GM12873 (cell line): ENCODE data around the gene HHLA2.

Experiments used
- CTCF ChIP-seq: IDR thresholded peaks from 2 replicates; pipeline ENCODE4 v1.5.1; 2012; ENCODE audit warnings: low read depth, mild to moderate bottlenecking, moderate library complexity, low read length, control low read depth; ENCODE audit not compliant: insufficient read depth; ENCODE audit errors: missing control alignments

Gene HHLA2

GRCh38 chr3:108378153-108378951 lies 82.0 kb downstream of the HHLA2 start:
- no peak for TF ChIP-seq CTCF

GRCh38 chr3:108380128-108380795 lies 83.9 kb downstream of the HHLA2 start:
- no peak for TF ChIP-seq CTCF

DNA sequence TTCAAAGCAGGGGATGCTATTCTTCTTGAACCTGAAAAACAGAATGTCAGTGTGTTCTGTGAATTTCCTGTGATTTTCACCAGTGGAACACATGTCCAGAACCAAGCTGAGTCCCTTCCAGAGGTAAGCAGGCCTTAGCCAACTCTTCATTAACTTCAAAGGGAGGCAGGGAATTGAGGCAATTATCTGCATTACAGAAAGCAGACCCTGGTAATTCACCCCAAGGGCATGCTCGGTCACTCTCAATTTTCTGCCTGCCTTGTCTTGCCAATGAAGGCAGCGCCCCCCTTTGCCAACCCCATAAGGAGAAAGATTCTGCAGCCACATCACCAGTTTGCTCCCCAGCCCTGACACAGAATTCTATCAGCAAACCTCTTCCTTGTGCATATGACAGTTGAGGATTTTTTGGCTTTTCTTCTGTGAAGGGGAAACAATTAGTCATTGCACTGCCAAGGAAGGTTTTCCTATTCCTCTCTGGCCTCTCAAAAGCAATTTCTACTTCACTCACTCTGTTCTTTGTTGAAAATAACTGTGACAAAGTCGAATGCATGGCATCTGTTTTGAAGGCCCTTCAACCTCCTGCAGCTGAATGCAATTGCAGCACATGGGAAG lies 85.3 kb downstream of the HHLA2 start:
- TF ChIP-seq CTCF, result no peak

DNA sequence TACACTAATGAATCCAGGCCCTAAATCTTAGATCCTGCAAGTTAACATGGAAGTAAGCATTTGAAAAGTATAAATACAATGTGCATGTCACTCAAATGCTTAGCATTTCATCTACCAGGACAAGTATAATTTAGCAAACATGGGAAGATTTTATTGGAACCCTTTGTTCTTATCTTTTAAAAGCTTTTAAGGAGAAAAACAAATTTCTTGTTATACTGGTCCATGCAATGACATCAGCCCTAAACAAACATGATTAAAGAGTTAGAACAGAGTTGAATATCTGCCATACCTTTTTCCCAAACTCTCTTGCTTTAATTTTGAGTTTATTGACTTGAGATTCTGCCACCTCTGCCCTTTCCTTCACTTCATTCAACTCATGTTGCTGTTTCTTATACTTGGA lies 87.0 kb downstream of the HHLA2 start:
- no peak for TF ChIP-seq CTCF

DNA sequence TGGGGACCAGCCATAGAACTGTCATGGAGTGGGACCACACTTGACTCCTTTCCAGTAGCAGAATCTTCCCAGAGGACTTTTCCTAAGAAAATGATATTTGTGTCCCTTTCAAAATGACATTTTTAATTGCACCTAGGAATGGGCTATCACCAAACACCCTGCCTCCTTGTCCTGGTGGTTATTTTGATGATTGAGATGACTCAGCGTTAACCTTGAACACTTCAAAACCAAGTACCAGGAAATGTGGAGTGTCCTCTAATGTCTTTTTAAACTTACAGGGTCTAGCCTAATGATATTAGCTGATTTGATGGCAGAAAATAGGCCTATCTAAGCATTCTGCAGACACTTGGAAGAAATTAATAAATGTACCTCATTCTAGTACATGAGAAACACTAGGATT lies 90.7 kb downstream of the HHLA2 start:
- TF ChIP-seq CTCF, result no peak

DNA sequence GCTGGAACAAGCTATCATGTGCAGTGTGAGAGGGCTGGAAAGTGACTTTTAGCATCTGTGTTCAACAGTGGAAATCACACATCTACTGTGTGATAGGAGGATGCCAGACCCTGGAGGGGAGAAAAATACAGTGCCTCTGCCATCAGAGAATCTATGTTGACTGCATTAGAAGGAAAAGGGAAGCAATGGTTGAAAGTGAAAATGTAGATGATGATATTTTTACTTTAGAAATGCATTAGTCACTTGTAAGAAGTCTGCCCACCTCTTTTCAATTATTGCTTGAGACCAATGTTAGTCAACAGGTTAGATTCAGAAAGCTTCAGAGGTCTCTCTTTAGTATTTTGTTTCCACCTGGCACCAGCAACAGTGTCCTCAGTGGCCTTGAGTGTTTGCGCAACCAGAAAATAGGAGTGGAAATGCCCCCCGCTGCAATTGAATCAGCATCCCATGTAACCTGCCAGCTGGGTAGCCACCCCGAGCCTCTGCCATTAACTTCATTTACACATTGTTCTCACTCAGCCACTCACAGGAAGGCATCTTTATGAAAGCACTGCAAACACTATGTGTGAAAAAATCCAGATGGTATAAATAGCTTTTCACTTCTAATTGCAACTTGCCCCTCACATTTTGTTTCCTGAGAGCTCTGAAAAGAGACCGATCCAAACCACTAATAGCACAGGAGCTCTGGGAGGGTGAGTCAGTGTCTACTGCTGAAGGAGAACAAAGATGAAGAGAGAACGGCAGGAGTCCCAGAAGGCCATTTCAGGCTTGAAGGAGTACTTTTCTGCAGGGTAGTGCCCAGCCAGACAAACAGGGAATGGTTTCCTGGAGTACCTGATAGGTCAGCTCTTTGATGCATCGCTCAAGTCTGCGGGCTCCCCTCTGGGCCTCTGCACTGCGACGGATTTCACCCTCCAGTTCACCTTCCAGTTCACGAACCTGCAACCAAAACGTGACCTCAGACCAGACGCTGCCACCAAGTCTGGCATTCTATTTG lies 92.1 kb downstream of the HHLA2 start:
- no peak for TF ChIP-seq CTCF
